Esophagus muscularis mucosa (tissue), 4 donors: Measurements from ENCODE around the gene JUNB. TPM values are rescaled to one million over a fixed set of nuclear protein-coding genes. Genes with fewer than 3 reads are reported as not detected.
A peak's percentile ranks its signal among the peaks of the same experiment; 100 is the strongest.

ENCODE experiments used
- DNase-seq: peaks from one replicate; pipeline ENCODE4 v3.0.0-alpha.2; 2017; ENCODE audit errors: extremely low spot score
- H3K27ac ChIP-seq, 4 donors: fragments of 200-600 bp; sonication (generic); replicated peaks in 1 of 4; 1 replicate in 3 of 4; 2 replicates in 1 of 4; pipeline ENCODE4 v1.5.1; 2016 to 2019; ENCODE audit warnings: mild to moderate bottlenecking in 1 of 4
- H3K27me3 ChIP-seq, 4 donors: fragments of 200-600 bp; sonication (generic); one replicate each; pipeline versions ENCODE4 v1.5.1 to v1.6.0; 2016 to 2019
- H3K36me3 ChIP-seq, 4 donors: fragments of 200-600 bp; sonication (generic); one replicate each; pipeline ENCODE4 v1.5.1; 2016 to 2019
- H3K4me1 ChIP-seq, 4 donors: fragments of 200-600 bp; sonication (generic); one replicate each; pipeline ENCODE4 v1.5.1; 2016 to 2019
- H3K4me3 ChIP-seq, 4 donors: fragments of 200-600 bp; sonication (generic); 1 replicate in 2 of 4; 2 replicates in 2 of 4; pipeline ENCODE4 v1.5.1; 2016 to 2019; ENCODE audit warnings: mild to moderate bottlenecking in 4 of 4, moderate library complexity in 1 of 4
- H3K9me3 ChIP-seq, 4 donors: fragments of 200-600 bp; sonication (generic); 1 replicate in 3 of 4; 2 replicates in 1 of 4; pipeline ENCODE4 v1.5.1; 2016 to 2019
- EP300 ChIP-seq: sonication (generic); formaldehyde crosslinking; IDR thresholded peaks from one replicate; pipeline ENCODE4 v1.6.1; 2017; ENCODE audit warnings: antibody characterized with exemption
- POLR2A ChIP-seq: fragments of 450-650 bp; IDR thresholded peaks from one replicate; pipeline ENCODE4 v1.6.1; 2017; ENCODE audit warnings: antibody characterized with exemption, moderate library complexity, mild to moderate bottlenecking, low read depth
- POLR2AphosphoS5 ChIP-seq, 2 donors: sonication (generic); formaldehyde crosslinking; IDR thresholded peaks; one replicate each; pipeline ENCODE4 v1.6.1; 2017; ENCODE audit warnings: antibody characterized with exemption in 2 of 2
- WGBS: methylation state at CpG from one replicate; pipeline ENCODE4 v1.1.5; 2018; 5-methylcytosine and 5-hydroxymethylcytosine counted together
- intact Hi-C: fragments of 100-400 bp; cut with DNase I; formaldehyde crosslinking; loops from one replicate; pipeline ENCODE4 v1.15.1; 2023
- total RNA-seq, 4 donors: library from RNA; depleted of rRNA; stranded (reverse); fragments of >200 nt; gene quantifications; one replicate each; pipeline versions ENCODE4 v1.1.0 to v1.2.1, GENCODE V29; 2016
- TF ChIP-seq, protein P1 (sequence below), 3 experiments: fragments of 200-600 bp in 2 of 3; fragments of 450-650 bp in 1 of 3; sonication (generic) in 2 of 3; IDR thresholded peaks; one replicate each; pipeline ENCODE4 v1.5.1; 2017 to 2019; ENCODE audit warnings: antibody characterized with exemption in 3 of 3, mild to moderate bottlenecking in 2 of 3, moderate library complexity in 1 of 3

JUNB gene
- total RNA-seq, 4 donors from 2014 or later = 82.2 to 1,609 (median 182) TPM

GRCh38 chr19:12764698-12765097 is 26.6 kb upstream of the JUNB start:
- intact Hi-C loops = loop anchor here (5.0 kb wide), 1 partner anchor 33 kb away; no protein-coding TSS in a partner anchor
- H3K4me1 ChIP-seq = peaks cover 4 to 8% (median 6%) of the 10 kb centered on the region in 4 donors
- no CpG with 5 or more reads among the region's 16 CpGs for WGBS
- DNase-seq = no peak
- H3K4me3 ChIP-seq = no peak overlapping the region
- no peaks in the 10 kb centered on the region for H3K9me3 ChIP-seq
- no peak overlapping the region for H3K27ac ChIP-seq
- no peaks in the 10 kb centered on the region for H3K27me3 ChIP-seq
- no peak for TF ChIP-seq POLR2AphosphoS5 (IDR thresholded peaks at IDR 0.05)
- TF ChIP-seq, protein P1, sequence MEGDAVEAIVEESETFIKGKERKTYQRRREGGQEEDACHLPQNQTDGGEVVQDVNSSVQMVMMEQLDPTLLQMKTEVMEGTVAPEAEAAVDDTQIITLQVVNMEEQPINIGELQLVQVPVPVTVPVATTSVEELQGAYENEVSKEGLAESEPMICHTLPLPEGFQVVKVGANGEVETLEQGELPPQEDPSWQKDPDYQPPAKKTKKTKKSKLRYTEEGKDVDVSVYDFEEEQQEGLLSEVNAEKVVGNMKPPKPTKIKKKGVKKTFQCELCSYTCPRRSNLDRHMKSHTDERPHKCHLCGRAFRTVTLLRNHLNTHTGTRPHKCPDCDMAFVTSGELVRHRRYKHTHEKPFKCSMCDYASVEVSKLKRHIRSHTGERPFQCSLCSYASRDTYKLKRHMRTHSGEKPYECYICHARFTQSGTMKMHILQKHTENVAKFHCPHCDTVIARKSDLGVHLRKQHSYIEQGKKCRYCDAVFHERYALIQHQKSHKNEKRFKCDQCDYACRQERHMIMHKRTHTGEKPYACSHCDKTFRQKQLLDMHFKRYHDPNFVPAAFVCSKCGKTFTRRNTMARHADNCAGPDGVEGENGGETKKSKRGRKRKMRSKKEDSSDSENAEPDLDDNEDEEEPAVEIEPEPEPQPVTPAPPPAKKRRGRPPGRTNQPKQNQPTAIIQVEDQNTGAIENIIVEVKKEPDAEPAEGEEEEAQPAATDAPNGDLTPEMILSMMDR (IDR thresholded peaks at IDR 0.05) = no peak
- peaks cover 13 to 47% (median 25%) of the 10 kb centered on the region in 4 donors for H3K36me3 ChIP-seq

GRCh38 chr19:12766051-12766521 is 25.2 kb upstream of the JUNB start:
- TF ChIP-seq POLR2AphosphoS5 (IDR thresholded peaks at IDR 0.05) (peak; percentile 30 to 71), POLR2A (no peak), EP300 (no peak)
- TF ChIP-seq, protein P1 (IDR thresholded peaks at IDR 0.05) = peak; percentile 84 to 95 (median 94)
- 2% methylated on average over 11 of the region's 30 CpGs for WGBS
- H3K4me3 ChIP-seq = peak overlapping the region; percentile 43 to 62 (median 52)
- no peak for DNase-seq
- peak overlapping the region; percentile 43 to 72 (median 56) for H3K27ac ChIP-seq
- H3K27me3 ChIP-seq = no peaks in the 10 kb centered on the region
- no peaks in the 10 kb centered on the region for H3K9me3 ChIP-seq
- peaks cover 4 to 8% (median 6%) of the 10 kb centered on the region in 4 donors for H3K4me1 ChIP-seq
- intact Hi-C loops = loop anchor here (2.0 kb wide), 1 partner anchor 81 kb away; no protein-coding TSS in a partner anchor
- H3K36me3 ChIP-seq = peaks cover 13 to 60% (median 34%) of the 10 kb centered on the region in 4 donors

DNA sequence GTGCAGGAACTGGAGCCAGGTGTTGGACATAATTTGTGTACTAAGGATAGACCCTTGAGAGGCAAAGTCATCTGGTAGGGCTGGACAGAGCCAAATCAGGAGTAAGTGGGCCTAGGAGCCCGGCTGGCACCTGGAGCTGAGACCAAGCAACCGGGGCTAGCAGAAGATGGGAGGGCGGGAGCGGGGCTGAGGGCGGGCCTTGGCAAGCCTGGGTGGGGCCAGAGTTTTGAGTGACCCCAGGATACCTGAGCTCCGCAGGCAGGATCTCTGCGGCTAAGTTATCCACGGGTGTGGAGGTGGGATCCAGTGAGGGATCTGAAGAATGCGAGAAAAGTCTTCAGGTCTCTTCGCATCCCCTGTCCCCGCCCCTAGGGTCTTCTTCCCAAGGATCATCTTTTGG is 24.1 kb upstream of the JUNB start:
- 94% methylated on average over 11 of the region's 11 CpGs for WGBS
- H3K27ac ChIP-seq = no peak overlapping the region
- no peaks in the 10 kb centered on the region for H3K27me3 ChIP-seq
- no peak for DNase-seq
- intact Hi-C loops = loop anchor here (2.0 kb wide), 1 partner anchor 80 kb away; no protein-coding TSS in a partner anchor
- TF ChIP-seq, protein P1 (IDR thresholded peaks at IDR 0.05) = no peak
- TF ChIP-seq POLR2AphosphoS5 (IDR thresholded peaks at IDR 0.05) = no peak
- TF ChIP-seq EP300 = no peak
- TF ChIP-seq POLR2A = no peak
- no peak overlapping the region for H3K4me3 ChIP-seq
- no peaks in the 10 kb centered on the region for H3K9me3 ChIP-seq
- peaks cover 13 to 61% (median 36%) of the 10 kb centered on the region in 4 donors for H3K36me3 ChIP-seq
- peaks cover 4 to 8% (median 6%) of the 10 kb centered on the region in 4 donors for H3K4me1 ChIP-seq

GRCh38 chr19:12767666-12768065 is 23.6 kb upstream of the JUNB start:
- no peak overlapping the region for H3K27ac ChIP-seq
- no peaks in the 10 kb centered on the region for H3K27me3 ChIP-seq
- H3K4me1 ChIP-seq = peaks cover 4 to 8% (median 6%) of the 10 kb centered on the region in 4 donors
- WGBS = 91% methylated on average over 10 of the region's 15 CpGs
- H3K9me3 ChIP-seq = no peaks in the 10 kb centered on the region
- no peak for DNase-seq
- H3K4me3 ChIP-seq = no peak overlapping the region
- peaks cover 13 to 58% (median 36%) of the 10 kb centered on the region in 4 donors for H3K36me3 ChIP-seq
- no peak for TF ChIP-seq EP300
- TF ChIP-seq, protein P1 (IDR thresholded peaks at IDR 0.05) = no peak
- TF ChIP-seq POLR2AphosphoS5 (IDR thresholded peaks at IDR 0.05) = no peak
- TF ChIP-seq POLR2A = no peak
- intact Hi-C loops = loop anchor here (2.0 kb wide), 1 partner anchor 79 kb away; no protein-coding TSS in a partner anchor

DNA sequence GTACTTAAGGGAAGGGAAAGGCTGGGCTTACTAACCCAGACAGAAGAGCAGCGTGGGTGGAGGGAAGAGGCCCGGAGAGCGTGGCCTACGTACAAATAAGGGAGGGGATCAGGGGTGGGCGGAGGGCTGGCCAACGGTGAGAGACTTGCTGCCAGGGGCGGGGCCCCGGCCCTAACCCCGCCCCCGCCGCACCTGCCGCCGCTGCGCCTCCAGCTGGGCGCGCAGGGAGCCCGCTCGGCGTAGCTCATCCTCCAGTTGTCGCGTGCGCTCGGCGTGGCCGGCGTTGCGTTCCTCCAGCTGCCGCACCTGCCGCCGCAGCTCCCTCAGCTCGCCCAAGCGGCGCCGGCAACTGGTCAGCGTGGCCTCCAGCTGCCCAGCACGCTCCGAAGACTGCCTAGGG is 21.6 kb upstream of the JUNB start:
- no peak for TF ChIP-seq POLR2A
- no peak for TF ChIP-seq EP300
- TF ChIP-seq, protein P1 (IDR thresholded peaks at IDR 0.05) = no peak
- TF ChIP-seq POLR2AphosphoS5 (IDR thresholded peaks at IDR 0.05) = no peak
- DNase-seq = no peak
- no peak overlapping the region for H3K27ac ChIP-seq
- H3K36me3 ChIP-seq = peaks cover 0 to 46% (median 26%) of the 10 kb centered on the region in 4 donors
- no peaks in the 10 kb centered on the region for H3K9me3 ChIP-seq
- intact Hi-C loops = no loop called here
- 34% methylated on average over 11 of the region's 37 CpGs for WGBS
- peaks cover 7 to 25% (median 9%) of the 10 kb centered on the region in 4 donors for H3K4me1 ChIP-seq
- no peak overlapping the region for H3K4me3 ChIP-seq
- no peaks in the 10 kb centered on the region for H3K27me3 ChIP-seq
